Glomerular visceral epithelial cell (primary cell): ENCODE data around the gene ZBTB11.
A peak's percentile ranks its signal among the peaks of the same experiment; 100 is the strongest.
"Not testable (repeated sequence)": the region's sequence is repeated elsewhere in the genome, so short reads cannot be mapped to it uniquely, and the experiment has no call there.

Source experiments
- DNase-seq: peaks from one replicate; pipeline ENCODE4 v3.0.0-alpha.2; 2016; ENCODE audit errors: extremely low spot score

The ZBTB11 gene

GRCh38 chr3:101643009-101643844, 33.7 kb downstream of the ZBTB11 start:
- DNase-seq: no peak

- no peak for DNase-seq
Observed at GRCh38 chr3:101642441-101642840, 34.5 kb downstream of the ZBTB11 start.

GRCh38 chr3:101641397-101642115, 35.4 kb downstream of the ZBTB11 start:
- DNase-seq: not testable (repeated sequence)

- DNase-seq: no peak
Observed at GRCh38 chr3:101640256-101640655, 36.7 kb downstream of the ZBTB11 start.

DNA sequence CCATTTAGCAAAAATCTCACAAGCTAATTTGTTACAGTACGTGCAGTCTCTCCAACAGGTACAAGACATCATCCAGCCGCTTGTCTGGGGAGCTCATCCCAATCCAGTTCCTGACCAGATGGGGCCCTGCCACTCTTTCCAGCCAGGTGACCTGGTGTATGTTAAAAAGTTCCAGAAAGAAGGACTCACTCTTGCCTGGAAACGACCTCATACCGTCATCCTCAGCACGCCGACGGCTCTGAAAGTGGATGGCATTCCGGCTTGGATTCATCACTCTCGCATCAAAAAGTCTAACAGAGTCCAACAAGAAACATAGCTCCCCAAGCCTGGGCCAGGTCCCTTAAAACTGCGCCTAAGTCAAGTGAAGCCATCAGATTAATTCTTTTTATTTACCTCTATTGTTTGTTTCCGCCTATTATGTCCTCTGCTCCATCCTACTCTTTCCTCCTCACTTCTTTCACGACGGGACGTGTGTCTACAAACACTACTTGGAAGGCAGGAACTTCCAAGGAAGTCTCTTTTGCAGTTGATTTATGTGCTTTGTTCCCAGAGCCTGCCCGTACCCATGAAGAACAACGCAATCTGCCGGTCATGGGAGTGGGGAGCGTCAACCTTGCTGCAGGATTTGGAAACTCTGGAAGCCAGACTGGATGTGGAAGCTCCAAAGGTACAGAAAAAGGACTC, 37.5 kb downstream of the ZBTB11 start:
- no peak for DNase-seq

- no peak for DNase-seq
Observed at GRCh38 chr3:101638261-101638745, 38.6 kb downstream of the ZBTB11 start.

- DNase-seq: no peak
Observed at GRCh38 chr3:101637451-101637850, 39.5 kb downstream of the ZBTB11 start.

DNA sequence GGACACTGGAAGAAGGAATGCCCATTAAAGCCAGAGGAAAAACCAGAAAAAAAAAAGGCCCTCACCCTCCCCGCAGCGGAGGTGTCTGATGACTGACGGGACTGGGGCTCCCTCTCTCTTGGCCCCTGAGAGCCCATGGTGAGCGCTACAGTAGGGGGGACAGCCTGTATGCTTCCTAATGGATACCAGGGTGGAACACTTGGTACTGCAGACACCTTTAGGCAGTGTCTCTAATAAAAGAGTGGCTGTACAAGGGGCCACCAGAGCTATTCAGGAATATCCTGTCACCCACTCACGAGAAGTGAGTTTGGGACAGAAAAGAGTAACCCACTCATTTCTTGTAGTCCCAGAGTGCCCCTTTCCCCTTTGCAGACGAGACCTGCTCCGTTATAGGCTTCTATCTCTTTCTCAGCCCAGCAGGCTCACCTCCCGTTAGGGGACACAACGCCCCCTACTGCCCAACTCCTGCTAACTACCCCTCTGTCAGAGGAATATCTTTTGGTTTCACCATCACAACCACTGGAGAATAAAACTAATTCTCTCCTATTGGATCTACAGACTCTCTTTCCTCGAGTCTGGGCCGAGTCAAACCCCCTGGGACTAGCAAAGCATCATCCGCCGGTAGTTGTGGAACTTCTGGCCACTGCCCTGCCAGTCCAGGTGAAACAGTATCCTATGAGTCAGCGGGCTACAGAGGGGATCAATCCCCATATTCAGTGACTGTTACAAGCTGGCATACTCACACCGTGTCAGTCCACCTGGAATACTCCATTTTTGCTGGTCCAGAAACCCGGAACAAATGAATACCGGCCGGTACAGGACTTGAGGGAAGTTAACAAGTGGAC, 40.8 kb downstream of the ZBTB11 start:
- DNase-seq: peak; percentile 44

DNA sequence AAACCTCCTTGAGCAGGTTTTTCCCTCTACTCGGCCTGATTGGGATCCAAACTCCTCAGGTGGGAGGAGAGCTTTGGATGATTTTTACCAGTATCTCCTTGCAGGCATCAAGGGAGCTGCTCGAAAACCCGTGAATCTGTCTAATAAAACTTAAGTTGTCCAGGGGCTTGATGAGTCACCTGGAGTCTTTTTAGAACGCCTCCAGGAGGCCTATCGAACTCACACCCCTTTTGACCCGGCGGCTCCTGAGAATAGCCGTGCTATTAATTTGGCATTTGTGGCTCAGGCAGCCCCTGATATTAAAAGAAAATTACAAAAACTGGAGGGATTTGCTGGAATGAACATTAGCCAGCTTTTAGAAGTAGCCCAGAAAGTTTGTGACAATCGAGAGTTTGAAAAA, 41.6 kb downstream of the ZBTB11 start:
- DNase-seq: no peak

DNA sequence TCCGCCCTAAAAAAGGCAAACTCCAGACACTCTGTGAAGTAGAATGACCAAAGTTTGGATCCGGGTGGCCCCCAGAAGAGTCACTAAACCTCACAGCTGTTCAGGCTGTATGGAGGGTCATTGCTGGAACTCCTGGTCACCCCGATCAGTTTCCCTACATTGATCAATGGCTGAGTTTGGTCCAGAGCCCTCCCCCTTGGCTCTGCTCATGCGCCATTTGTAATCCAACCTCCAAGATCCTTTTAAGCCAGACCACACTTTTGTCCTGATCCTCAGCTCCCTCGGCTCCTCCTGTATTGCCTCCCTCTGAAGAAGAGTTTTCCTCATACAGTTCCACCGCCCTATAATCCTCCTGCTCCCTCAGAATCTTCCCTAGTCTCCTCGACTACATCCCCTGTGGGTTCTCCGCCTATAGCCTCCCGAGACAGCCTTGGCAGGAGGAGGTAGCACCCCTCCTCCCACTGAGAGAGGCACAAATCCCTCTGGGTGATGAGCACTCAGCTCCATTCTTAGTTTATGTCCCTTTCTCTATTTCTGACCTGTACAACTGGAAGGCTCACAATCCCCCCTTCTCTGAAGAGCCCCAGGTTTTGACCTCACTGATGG, 42.2 kb downstream of the ZBTB11 start:
- DNase-seq: no peak

GRCh38 chr3:101633186-101633585, 43.7 kb downstream of the ZBTB11 start:
- DNase-seq: no peak

- DNase-seq: no peak
Observed at GRCh38 chr3:101632586-101632985, 44.3 kb downstream of the ZBTB11 start.

DNA sequence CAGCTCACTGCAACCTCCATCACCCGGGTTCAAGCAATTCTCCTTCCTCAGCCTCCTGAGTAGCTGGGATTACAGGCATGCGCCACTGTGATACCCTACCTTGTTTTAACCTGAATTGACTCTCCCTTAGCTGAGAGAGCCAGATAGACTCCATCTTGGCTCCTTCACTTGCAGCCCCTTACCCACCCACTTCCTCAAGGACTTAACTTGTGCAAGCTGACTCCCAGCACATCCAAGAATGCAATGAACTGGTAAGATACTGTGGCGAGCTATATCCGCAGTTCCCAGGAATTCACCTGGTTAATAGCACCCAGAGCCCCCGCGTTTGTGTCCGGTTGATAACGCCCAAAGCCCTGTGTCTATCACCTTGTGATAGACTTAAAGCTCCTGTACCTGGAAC, 45.0 kb downstream of the ZBTB11 start:
- DNase-seq: not testable (repeated sequence)

- DNase-seq: no peak
Observed at GRCh38 chr3:101631098-101631796, 45.7 kb downstream of the ZBTB11 start.

GRCh38 chr3:101629219-101629618, 47.7 kb downstream of the ZBTB11 start:
- DNase-seq: no peak

GRCh38 chr3:101625879-101626278, 51.1 kb downstream of the ZBTB11 start:
- DNase-seq: no peak

- no peak for DNase-seq
Observed at GRCh38 chr3:101624857-101625256, 52.1 kb downstream of the ZBTB11 start.

DNA sequence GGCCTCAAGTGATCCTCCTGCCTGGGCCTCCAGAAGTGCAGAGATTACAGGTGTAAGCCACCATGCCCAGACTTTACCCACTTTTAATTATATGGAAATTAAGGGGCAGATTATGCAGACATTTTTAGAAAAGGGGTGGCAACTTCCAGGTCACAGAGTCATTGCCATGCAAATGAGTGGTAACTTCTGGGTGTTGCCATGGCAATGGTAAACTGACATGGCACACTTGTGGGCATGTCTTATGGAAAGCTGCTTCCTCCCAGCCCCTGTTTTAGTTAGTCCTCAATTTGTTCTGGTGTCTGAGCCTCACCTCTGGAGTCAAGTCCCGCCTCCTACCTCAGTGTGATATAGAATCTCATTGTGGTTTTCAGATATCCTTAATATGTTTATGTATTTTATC, 53.3 kb downstream of the ZBTB11 start:
- no peak for DNase-seq

DNA sequence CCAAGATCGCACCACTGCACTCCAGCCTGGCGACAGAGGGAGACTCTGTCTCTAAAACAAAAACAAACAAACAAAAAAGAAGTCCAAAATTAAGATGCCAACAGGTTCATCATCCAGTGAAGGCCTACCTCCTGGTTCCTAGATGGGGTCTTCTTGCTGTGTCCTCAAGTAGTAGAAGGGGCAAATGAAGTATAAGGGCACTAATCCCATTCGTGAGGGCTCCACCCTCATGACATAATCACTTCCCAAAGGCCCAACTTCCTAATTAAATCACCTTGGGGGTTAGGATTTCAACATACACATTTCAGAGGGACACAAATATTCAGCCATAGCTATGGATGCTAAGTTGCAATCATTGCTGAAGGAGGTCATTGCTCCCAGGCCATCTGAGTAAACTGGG, 57.2 kb downstream of the ZBTB11 start:
- DNase-seq: no peak

DNA sequence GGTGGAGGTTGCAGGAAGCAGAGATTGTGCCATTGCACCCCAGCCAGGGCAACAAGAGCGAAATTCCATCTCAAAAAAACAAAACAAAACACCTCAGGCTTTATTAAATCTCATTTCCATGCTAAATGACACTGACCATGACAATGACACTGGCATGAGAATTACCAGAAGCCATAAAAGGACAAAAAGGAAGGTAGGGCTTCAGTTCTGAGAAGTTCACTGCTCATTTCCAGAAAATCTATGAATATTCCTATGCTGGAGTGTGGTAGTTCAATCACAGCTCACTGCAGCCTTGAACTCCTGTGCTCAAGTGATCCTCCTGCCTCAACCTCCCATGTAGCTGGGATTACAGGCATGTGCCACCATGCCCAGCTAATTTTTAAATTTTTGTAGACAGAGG, 58.2 kb downstream of the ZBTB11 start:
- DNase-seq: no peak
